HCT116 (cell line): Measurements from ENCODE around the gene SALL3. TPM values are rescaled to one million over a fixed set of nuclear protein-coding genes. Genes with fewer than 3 reads are reported as not detected.

Source experiments
- ATAC-seq: fragments of 200-7000 bp; cut with Tn5 transposase; 2 replicates; pipeline ENCODE4 v1.9.1; 2020; ENCODE audit warnings: mild to moderate bottlenecking, moderate library complexity
- BruUV-seq: library from RNA; stranded (reverse); fragments of 400-500 nt; replicated peaks from 2 replicates; lab custom pipeline; 2021; lab: Mats Ljungman, UMichigan
- CTCF ChIA-PET: fragments of 300-600 bp; sonication (Branson Sonifier 250); formaldehyde crosslinking; loops from one replicate; lab custom pipeline; 2021; ENCODE audit warnings: antibody characterized with exemption; lab: Charles Lee
- POLR2A ChIA-PET: fragments of 300-600, 350-600 bp; sonication (Branson Sonifier 250); formaldehyde crosslinking; loops from one replicate; lab custom pipeline; 2021; ENCODE audit warnings: antibody characterized with exemption; lab: Charles Lee
- RAD21 ChIA-PET, 2 experiments: fragments of 300-600 bp; sonication (Branson Sonifier 250); formaldehyde crosslinking; loops; one replicate each; lab custom pipeline; 2023; ENCODE audit warnings: low total read pairs in 2 of 2; ENCODE audit not compliant: uncharacterized antibody in 2 of 2, unreplicated experiment in 2 of 2, low non-redundant PET in 1 of 2; lab: Charles Lee
- DNase-seq: peaks from one replicate; pipeline ENCODE4 v3.0.0-alpha.2; 2010; ENCODE audit warnings: low read depth, low spot score
- H2AFZ ChIP-seq: fragments of 200-600 bp; shearing (Covaris generic), sonication (generic); 2 replicates; pipeline ENCODE4 v1.6.1; 2017; ENCODE audit warnings: low read depth, mixed run types, mixed read lengths, antibody characterized with exemption, low read length; ENCODE audit not compliant: poor library complexity, severe bottlenecking
- H3K27ac ChIP-seq: 2 replicates; pipeline ENCODE4 v1.5.1; 2012; ENCODE audit warnings: low read depth, low read length
- H3K27me3 ChIP-seq: fragments of 200-600 bp; sonication (generic); 2 replicates; pipeline ENCODE4 v1.6.1; 2016; ENCODE audit warnings: mixed run types, low read length, mixed read lengths; ENCODE audit not compliant: insufficient read depth
- H3K36me3 ChIP-seq, 2 experiments: fragments of 200-500 bp in 1 of 2; fragments of 200-600 bp in 1 of 2; sonication (Bioruptor generic) in 1 of 2; sonication (generic) in 1 of 2; 2 replicates each; pipeline versions ENCODE4 v1.5.1 to v1.6.1; 2014 to 2016; ENCODE audit warnings: low read length in 2 of 2, inconsistent platforms in 1 of 2, mixed read lengths in 1 of 2, mixed run types in 1 of 2; ENCODE audit not compliant: insufficient read depth in 2 of 2, control insufficient read depth in 1 of 2
- H3K4me1 ChIP-seq, 2 experiments: fragments of 200-600 bp in 1 of 2; sonication (generic) in 1 of 2; 2 replicates each; pipeline versions ENCODE4 v1.5.1 to v1.6.1; 2012 to 2017; ENCODE audit warnings: low read length in 2 of 2, inconsistent platforms in 1 of 2, mild to moderate bottlenecking in 1 of 2, mixed read lengths in 1 of 2, mixed run types in 1 of 2, moderate library complexity in 1 of 2; ENCODE audit not compliant: insufficient read depth in 2 of 2, control insufficient read depth in 1 of 2
- H3K4me2 ChIP-seq: fragments of 200-600 bp; sonication (generic); 2 replicates; pipeline ENCODE4 v1.6.1; 2017; ENCODE audit warnings: mixed run types, low read length, mixed read lengths
- H3K4me3 ChIP-seq, 2 experiments: fragments of 200-600 bp in 1 of 2; sonication (generic) in 1 of 2; replicated peaks in 1 of 2; 2 replicates each; pipeline ENCODE4 v1.5.1; 2011 to 2016; ENCODE audit warnings: low read length in 2 of 2, control low read depth in 1 of 2, low read depth in 1 of 2, mild to moderate bottlenecking in 1 of 2, mixed read lengths in 1 of 2, mixed run types in 1 of 2
- H3K79me2 ChIP-seq: fragments of 200-600 bp; sonication (generic); 2 replicates; pipeline ENCODE4 v1.6.1; 2017; ENCODE audit warnings: mild to moderate bottlenecking, mixed run types, low read length, moderate library complexity, mixed read lengths; ENCODE audit not compliant: insufficient read depth
- H3K9ac ChIP-seq: fragments of 200-600 bp; sonication (generic); 2 replicates; pipeline ENCODE4 v1.6.1; 2016; ENCODE audit warnings: low read length, mixed read lengths
- H3K9me2 ChIP-seq: fragments of 200-600 bp; sonication (generic), shearing (Covaris generic); 2 replicates; pipeline ENCODE4 v1.6.1; 2017; ENCODE audit warnings: mixed run types, mild to moderate bottlenecking, moderate library complexity; ENCODE audit not compliant: insufficient read depth
- H3K9me3 ChIP-seq, 2 experiments: fragments of 200-500 bp in 1 of 2; fragments of 200-600 bp in 1 of 2; sonication (Bioruptor generic) in 1 of 2; sonication (generic) in 1 of 2; 2 replicates each; pipeline ENCODE4 v1.6.1; 2014 to 2017; ENCODE audit warnings: low read length in 2 of 2, mixed read lengths in 2 of 2, inconsistent platforms in 1 of 2, low read depth in 1 of 2, mild to moderate bottlenecking in 1 of 2, mixed run types in 1 of 2, moderate library complexity in 1 of 2; ENCODE audit not compliant: control insufficient read depth in 1 of 2, insufficient read depth in 1 of 2
- H4K20me1 ChIP-seq: fragments of 200-600 bp; sonication (generic), shearing (Covaris generic); 2 replicates; pipeline ENCODE4 v1.6.1; 2017; ENCODE audit warnings: mixed run types, mild to moderate bottlenecking, moderate library complexity; ENCODE audit not compliant: insufficient read depth
- ATF3 ChIP-seq: IDR thresholded peaks from 2 replicates; pipeline ENCODE4 v1.6.1; 2012
- CEBPB ChIP-seq: IDR thresholded peaks from 2 replicates; pipeline ENCODE4 v1.6.1; 2012; ENCODE audit warnings: low read depth
- CTCF ChIP-seq, 3 experiments: fragments of 200-600 bp in 1 of 3; sonication (generic) in 1 of 3; IDR thresholded peaks in 2 of 3; conservative IDR thresholded peaks in 1 of 3; 2 replicates each; pipeline ENCODE4 v1.5.1; 2012 to 2017; ENCODE audit warnings: low read depth in 2 of 3, low read length in 2 of 3, antibody characterized with exemption in 1 of 3, borderline replicate concordance in 1 of 3, control low read depth in 1 of 3, mild to moderate bottlenecking in 1 of 3, mixed read lengths in 1 of 3, mixed run types in 1 of 3, moderate library complexity in 1 of 3; ENCODE audit not compliant: insufficient read depth in 1 of 3
- EGR1 ChIP-seq: IDR thresholded peaks from 2 replicates; pipeline ENCODE4 v1.6.1; 2012; ENCODE audit warnings: low read depth
- ELF1 ChIP-seq: IDR thresholded peaks from 2 replicates; pipeline ENCODE4 v1.6.1; 2012; ENCODE audit warnings: low read depth, borderline replicate concordance
- EZH2 ChIP-seq: fragments of 200-600 bp; sonication (generic); IDR thresholded peaks from 2 replicates; pipeline ENCODE4 v1.6.1; 2017; ENCODE audit warnings: antibody characterized with exemption, mixed run types
- JUND ChIP-seq: IDR thresholded peaks from 2 replicates; pipeline ENCODE4 v1.6.1; 2012
- POLR2A ChIP-seq: IDR thresholded peaks from 2 replicates; pipeline ENCODE4 v1.7.0; 2011; ENCODE audit warnings: borderline replicate concordance; ENCODE audit not compliant: insufficient read depth, insufficient read length; ENCODE audit errors: extremely low read depth
- RAD21 ChIP-seq: IDR thresholded peaks from 2 replicates; pipeline ENCODE4 v1.6.1; 2012; ENCODE audit warnings: low read depth, mild to moderate bottlenecking
- SIN3A ChIP-seq: IDR thresholded peaks from 2 replicates; pipeline ENCODE4 v1.6.1; 2012; ENCODE audit warnings: low read depth
- SP1 ChIP-seq: IDR thresholded peaks from 2 replicates; pipeline ENCODE4 v1.6.1; 2012; ENCODE audit warnings: low read depth
- YY1 ChIP-seq: IDR thresholded peaks from 2 replicates; pipeline ENCODE4 v1.6.1; 2011; ENCODE audit warnings: low read length, low read depth, moderate library complexity, mild to moderate bottlenecking; ENCODE audit not compliant: insufficient replicate concordance; ENCODE audit errors: extremely low read depth
- intact Hi-C: fragments of 100-400 bp; cut with micrococcal nuclease; formaldehyde crosslinking; loops from 2 replicates; pipeline ENCODE4 v1.10.0; 2022
- total RNA-seq: library from RNA; stranded (reverse); gene quantifications from one replicate; pipeline ENCODE4 v1.2.1, GENCODE V29; 2021; ENCODE audit not compliant: unreplicated experiment

The SALL3 gene
- total RNA-seq, 1 experiment from 2014 or later, result not detected

GRCh38 chr18:78957140-78957539 is 22.5 kb upstream of the SALL3 start:
- Histone ChIP-seq H3K9me3 (no peaks in the 10 kb centered on the region; a peak in 1 of 4 replicates), H3K36me3 (no peaks in the 10 kb centered on the region), H3K27me3 (no peaks in the 10 kb centered on the region), H3K9ac (no peak overlapping the region), H3K4me1 (no peaks in the 10 kb centered on the region), H3K27ac (no peak overlapping the region), H3K4me3 (no peak overlapping the region), H4K20me1 (no peaks in the 10 kb centered on the region), H3K4me2 (no peak overlapping the region), H3K9me2 (no peaks in the 10 kb centered on the region), H2AFZ (no peak overlapping the region), H3K79me2 (no peaks in the 10 kb centered on the region)
- ATAC-seq, result no peak
- RAD21 ChIA-PET, result no interaction called here
- CTCF ChIA-PET, result no interaction called here
- no TSS peak for BruUV-seq
- intact Hi-C loops, result no loop called here
- POLR2A ChIA-PET, result no interaction called here
- TF ChIP-seq SIN3A (no peak), EZH2 (no peak)
- DNase-seq, result no peak

- Histone ChIP-seq H3K4me2 (no peak overlapping the region), H3K79me2 (no peaks in the 10 kb centered on the region), H3K36me3 (no peaks in the 10 kb centered on the region), H3K27me3 (no peaks in the 10 kb centered on the region), H3K9me2 (no peaks in the 10 kb centered on the region), H3K9ac (no peak overlapping the region), H3K4me1 (no peaks in the 10 kb centered on the region), H4K20me1 (no peaks in the 10 kb centered on the region), H3K27ac (no peak overlapping the region), H3K4me3 (no peak overlapping the region), H2AFZ (no peak overlapping the region), H3K9me3 (peaks cover 0 to 5% of the 10 kb centered on the region in 2 experiments; a peak in 1 of 4 replicates)
- ChIA-PET RAD21 (no interaction called here), CTCF (no interaction called here), POLR2A (no interaction called here)
- ATAC-seq (no peak), DNase-seq (no peak)
- intact Hi-C loops, result no loop called here
- TF ChIP-seq ATF3, result no peak
- TF ChIP-seq YY1, result no peak
- no peak for TF ChIP-seq RAD21
- TF ChIP-seq ELF1, result no peak
- TF ChIP-seq CEBPB, result no peak
- TF ChIP-seq EGR1, result no peak
- TF ChIP-seq POLR2A, result no peak
- no peak for TF ChIP-seq CTCF (IDR thresholded peaks at IDR 0.05 in 2 of 3, conservative IDR thresholded peaks at IDR 0.05 in 1 of 3; ENCODE audit: borderline replicate concordance in 1 of 3, insufficient read depth in 1 of 3, low read depth in 2 of 3, low read length in 2 of 3)
- no peak for TF ChIP-seq JUND
- no peak for TF ChIP-seq EZH2
- TF ChIP-seq SP1, result no peak
- no TSS peak for BruUV-seq
These were observed 18.9 kb upstream of the SALL3 start for GRCh38 chr18:78960709-78961108.
